ENCODE results near the gene NSL1.

Gene NSL1

GRCh38 chr1:212683357-212683722, 108.2 kb downstream of the NSL1 start:
- no peak for DNase-seq

- no peak for DNase-seq
Measured at GRCh38 chr1:212680680-212681389, 110.7 kb downstream of the NSL1 start.

- no peak for DNase-seq
Measured at GRCh38 chr1:212678456-212679410, 112.8 kb downstream of the NSL1 start.

GRCh38 chr1:212677573-212677972, 114.0 kb downstream of the NSL1 start:
- DNase-seq = no peak

- DNase-seq = no peak
Measured at GRCh38 chr1:212677136-212677535, 114.4 kb downstream of the NSL1 start.

Measured in SW 1271 (cell line).